GM18505 (cell line): ENCODE measurements around the gene BBS5.

ENCODE experiments used
- ATAC-seq: cut with Tn5 transposase; IDR thresholded peaks from one replicate; pipeline ENCODE4 v1.9.1; 2021; ENCODE audit not compliant: unreplicated experiment
- POLR2A ChIP-seq: IDR thresholded peaks from 4 replicates; pipeline ENCODE4 v1.6.1; 2011; ENCODE audit warnings: borderline replicate concordance; ENCODE audit not compliant: insufficient read depth, insufficient read length; ENCODE audit errors: extremely low read depth

BBS5 gene

GRCh38 chr2:169468841-169469240, 10.5 kb upstream of the BBS5 start:
- ATAC-seq: no peak
- TF ChIP-seq POLR2A: no peak

- no peak for ATAC-seq
- TF ChIP-seq POLR2A: no peak
These were observed 9.2 kb upstream of the BBS5 start for GRCh38 chr2:169469952-169470572.

- no peak for ATAC-seq
- no peak for TF ChIP-seq POLR2A
These were observed 7.0 kb upstream of the BBS5 start for GRCh38 chr2:169472249-169472648.

GRCh38 chr2:169476459-169476858, 2.8 kb upstream of the BBS5 start:
- no peak for ATAC-seq
- no peak for TF ChIP-seq POLR2A

- no peak for ATAC-seq
- no peak for TF ChIP-seq POLR2A
These were observed 955 bp upstream of the BBS5 start for GRCh38 chr2:169478339-169478738.

- TF ChIP-seq POLR2A: no peak
- no peak for ATAC-seq
These were observed 493 bp upstream of the BBS5 start for GRCh38 chr2:169478745-169479256.

- TF ChIP-seq POLR2A: no peak
- no peak for ATAC-seq
These were observed 778 bp downstream of the BBS5 start for GRCh38 chr2:169480079-169480465.

GRCh38 chr2:169485650-169486138, 6.4 kb downstream of the BBS5 start:
- no peak for TF ChIP-seq POLR2A
- ATAC-seq: no peak

- no peak for TF ChIP-seq POLR2A
- ATAC-seq: no peak
These were observed 7.2 kb downstream of the BBS5 start for GRCh38 chr2:169486487-169486886.

GRCh38 chr2:169490834-169491233, 11.5 kb downstream of the BBS5 start:
- no peak for TF ChIP-seq POLR2A
- no peak for ATAC-seq

- no peak for TF ChIP-seq POLR2A
- ATAC-seq: no peak
These were observed 12.1 kb downstream of the BBS5 start for GRCh38 chr2:169491378-169491777.

- no peak for ATAC-seq
- TF ChIP-seq POLR2A: no peak
These were observed 14.1 kb downstream of the BBS5 start for GRCh38 chr2:169493360-169493759.

- ATAC-seq: no peak
- no peak for TF ChIP-seq POLR2A
These were observed 16.1 kb downstream of the BBS5 start for GRCh38 chr2:169495310-169495928.

- no peak for ATAC-seq
- TF ChIP-seq POLR2A: no peak
These were observed 25.4 kb downstream of the BBS5 start for GRCh38 chr2:169504651-169505050.
